Ishikawa (cell line): Measurements from ENCODE around the gene ANLN.

Experiments used
- CEBPB ChIP-seq: IDR thresholded peaks from 2 replicates; pipeline ENCODE4 v1.6.1; 2012
- CREB1 ChIP-seq: IDR thresholded peaks from 2 replicates; pipeline ENCODE4 v1.6.1; 2012; ENCODE audit warnings: low read depth
- EGR1 ChIP-seq: IDR thresholded peaks from 2 replicates; pipeline ENCODE4 v1.6.1; 2012
- EP300 ChIP-seq: IDR thresholded peaks from 2 replicates; pipeline ENCODE4 v1.6.1; 2012; ENCODE audit warnings: borderline replicate concordance
- FOXM1 ChIP-seq: IDR thresholded peaks from 2 replicates; pipeline ENCODE4 v1.6.1; 2012; ENCODE audit warnings: low read depth, borderline replicate concordance
- NFIC ChIP-seq: IDR thresholded peaks from 2 replicates; pipeline ENCODE4 v1.6.1; 2012
- RAD21 ChIP-seq: IDR thresholded peaks from 2 replicates; pipeline ENCODE4 v1.6.1; 2012; ENCODE audit warnings: low read depth
- TAF1 ChIP-seq: IDR thresholded peaks from 2 replicates; pipeline ENCODE4 v1.6.1; 2012; ENCODE audit warnings: low read depth, mild to moderate bottlenecking
- TCF12 ChIP-seq: IDR thresholded peaks from 2 replicates; pipeline ENCODE4 v1.6.1; 2012; ENCODE audit warnings: low read depth
- TEAD4 ChIP-seq: IDR thresholded peaks from 2 replicates; pipeline ENCODE4 v1.6.1; 2012
- USF1 ChIP-seq: IDR thresholded peaks from 2 replicates; pipeline ENCODE4 v1.6.1; 2012
- YY1 ChIP-seq: IDR thresholded peaks from 2 replicates; pipeline ENCODE4 v1.6.1; 2012; ENCODE audit warnings: low read depth
- ZBTB7A ChIP-seq: IDR thresholded peaks from 2 replicates; pipeline ENCODE4 v1.6.1; 2012; ENCODE audit warnings: low read depth
- TF ChIP-seq, protein P1 (sequence below): IDR thresholded peaks from 2 replicates; pipeline ENCODE4 v1.6.1; 2012; ENCODE audit warnings: low read depth, mild to moderate bottlenecking

ANLN gene

GRCh38 chr7:36393826-36394225 is 4.2 kb downstream of the ANLN start:
- no peak for TF ChIP-seq TCF12
- no peak for TF ChIP-seq EGR1
- no peak for TF ChIP-seq TEAD4
- TF ChIP-seq CREB1, result no peak
- TF ChIP-seq YY1, result no peak

GRCh38 chr7:36395171-36395894 is 5.7 kb downstream of the ANLN start:
- TF ChIP-seq USF1 (no peak), TCF12 (no peak), TAF1 (no peak), YY1 (no peak), ZBTB7A (no peak), CREB1 (no peak), NFIC (no peak)
- TF ChIP-seq, protein P1, sequence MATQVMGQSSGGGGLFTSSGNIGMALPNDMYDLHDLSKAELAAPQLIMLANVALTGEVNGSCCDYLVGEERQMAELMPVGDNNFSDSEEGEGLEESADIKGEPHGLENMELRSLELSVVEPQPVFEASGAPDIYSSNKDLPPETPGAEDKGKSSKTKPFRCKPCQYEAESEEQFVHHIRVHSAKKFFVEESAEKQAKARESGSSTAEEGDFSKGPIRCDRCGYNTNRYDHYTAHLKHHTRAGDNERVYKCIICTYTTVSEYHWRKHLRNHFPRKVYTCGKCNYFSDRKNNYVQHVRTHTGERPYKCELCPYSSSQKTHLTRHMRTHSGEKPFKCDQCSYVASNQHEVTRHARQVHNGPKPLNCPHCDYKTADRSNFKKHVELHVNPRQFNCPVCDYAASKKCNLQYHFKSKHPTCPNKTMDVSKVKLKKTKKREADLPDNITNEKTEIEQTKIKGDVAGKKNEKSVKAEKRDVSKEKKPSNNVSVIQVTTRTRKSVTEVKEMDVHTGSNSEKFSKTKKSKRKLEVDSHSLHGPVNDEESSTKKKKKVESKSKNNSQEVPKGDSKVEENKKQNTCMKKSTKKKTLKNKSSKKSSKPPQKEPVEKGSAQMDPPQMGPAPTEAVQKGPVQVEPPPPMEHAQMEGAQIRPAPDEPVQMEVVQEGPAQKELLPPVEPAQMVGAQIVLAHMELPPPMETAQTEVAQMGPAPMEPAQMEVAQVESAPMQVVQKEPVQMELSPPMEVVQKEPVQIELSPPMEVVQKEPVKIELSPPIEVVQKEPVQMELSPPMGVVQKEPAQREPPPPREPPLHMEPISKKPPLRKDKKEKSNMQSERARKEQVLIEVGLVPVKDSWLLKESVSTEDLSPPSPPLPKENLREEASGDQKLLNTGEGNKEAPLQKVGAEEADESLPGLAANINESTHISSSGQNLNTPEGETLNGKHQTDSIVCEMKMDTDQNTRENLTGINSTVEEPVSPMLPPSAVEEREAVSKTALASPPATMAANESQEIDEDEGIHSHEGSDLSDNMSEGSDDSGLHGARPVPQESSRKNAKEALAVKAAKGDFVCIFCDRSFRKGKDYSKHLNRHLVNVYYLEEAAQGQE, result no peak

DNA sequence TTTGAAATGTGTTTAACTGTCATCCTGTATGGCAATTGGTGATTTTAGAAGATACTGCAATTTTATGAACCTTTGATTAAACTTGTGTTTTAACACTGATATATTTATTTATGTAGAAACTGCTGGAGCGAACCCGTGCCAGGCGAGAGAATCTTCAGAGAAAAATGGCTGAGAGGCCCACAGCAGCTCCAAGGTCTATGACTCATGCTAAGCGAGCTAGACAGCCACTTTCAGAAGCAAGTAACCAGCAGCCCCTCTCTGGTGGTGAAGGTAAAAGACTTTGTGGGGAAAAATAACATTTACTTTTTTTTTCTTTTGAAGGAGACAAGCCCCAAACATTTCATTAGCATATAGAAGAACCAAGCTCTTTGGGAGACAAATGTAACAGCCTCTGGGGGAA is 6.5 kb downstream of the ANLN start:
- no peak for TF ChIP-seq FOXM1
- TF ChIP-seq, protein P1, result no peak

DNA sequence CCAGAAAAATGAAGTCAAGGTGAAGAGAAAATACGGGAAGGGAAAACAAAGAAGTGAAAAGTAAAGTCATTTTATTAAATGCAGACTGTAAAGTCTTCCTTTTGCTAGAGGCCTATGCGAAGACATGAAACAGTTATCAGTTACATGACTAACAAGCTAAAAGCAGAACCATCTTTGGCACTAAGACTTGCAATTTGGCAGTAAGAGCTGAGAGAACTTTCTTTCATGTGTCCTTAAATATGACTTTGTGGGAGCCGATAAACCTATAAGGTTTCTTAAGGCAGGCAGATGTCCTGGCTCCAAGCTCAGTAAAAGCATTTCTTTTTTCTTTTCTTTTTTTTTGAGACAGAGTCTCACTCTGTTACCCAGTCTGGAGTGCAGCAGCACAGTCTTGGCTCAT is 10.4 kb downstream of the ANLN start:
- no peak for TF ChIP-seq EP300
- TF ChIP-seq TCF12, result no peak
- TF ChIP-seq RAD21, result no peak
- TF ChIP-seq NFIC, result no peak
- TF ChIP-seq ZBTB7A, result no peak
- no peak for TF ChIP-seq TAF1
- TF ChIP-seq, protein P1, result no peak
- TF ChIP-seq EGR1, result no peak
- TF ChIP-seq FOXM1, result no peak
- TF ChIP-seq USF1, result no peak
- no peak for TF ChIP-seq TEAD4
- TF ChIP-seq CREB1, result no peak
- no peak for TF ChIP-seq YY1

DNA sequence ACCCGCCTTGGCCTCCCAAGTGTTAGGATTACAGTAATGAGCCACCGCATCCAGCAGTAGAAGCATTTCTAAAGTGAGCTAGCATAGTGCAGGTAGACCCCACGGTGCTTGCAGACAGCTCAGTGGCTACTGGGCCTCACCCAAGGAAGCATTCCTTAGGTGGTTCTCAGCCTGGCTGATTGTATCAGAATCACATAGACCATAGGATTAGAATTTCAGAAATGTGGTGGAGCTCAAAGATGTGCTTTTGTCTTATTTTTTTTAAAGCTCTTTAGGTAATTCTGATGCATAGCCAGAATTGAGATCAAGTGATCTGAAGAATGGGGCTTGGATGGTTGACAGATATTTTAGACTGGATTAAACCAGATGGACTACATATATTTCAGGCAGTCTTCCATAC is 10.9 kb downstream of the ANLN start:
- TF ChIP-seq TCF12 (no peak), EP300 (no peak), RAD21 (no peak), ZBTB7A (no peak), NFIC (no peak), TEAD4 (no peak), CEBPB (no peak)

GRCh38 chr7:36403452-36403851 is 13.8 kb downstream of the ANLN start:
- TF ChIP-seq CREB1, result no peak
- TF ChIP-seq, protein P1, result no peak
- TF ChIP-seq TEAD4, result no peak
- TF ChIP-seq TCF12, result no peak
